SHP77 treated with DMSO at 0.1 percent for 48 hours (cell line): Measurements from ENCODE around the gene NBPF11.
"Not testable (repeated sequence)": the region's sequence is repeated elsewhere in the genome, so short reads cannot be mapped to it uniquely, and the experiment has no call there.

Experiments used
- DNase-seq: peaks from one replicate; lab custom pipeline; 2025; lab: John Stamatoyannopoulos, UW

The NBPF11 gene

GRCh38 chr1:148150945-148151344, 1.1 kb downstream of the NBPF11 start:
- DNase-seq = not testable (repeated sequence)

DNA sequence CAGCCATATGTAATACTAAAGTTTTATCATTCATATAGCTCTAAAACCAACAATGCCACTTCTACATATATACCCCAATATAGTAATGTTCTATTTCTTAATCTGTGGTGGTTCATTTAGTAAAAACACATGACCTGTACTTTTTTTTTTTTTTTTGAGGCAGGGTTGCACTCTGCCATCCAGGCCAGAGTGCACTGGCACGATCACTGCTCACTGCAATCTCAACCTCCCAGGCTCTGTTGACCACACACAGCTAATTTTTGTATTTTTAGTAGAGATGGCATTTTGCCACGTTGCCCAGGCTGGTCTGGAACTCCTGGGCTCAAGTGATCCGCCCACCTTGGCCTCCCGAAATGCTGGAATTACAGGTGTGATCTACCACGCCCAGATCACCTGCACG, 2.1 kb downstream of the NBPF11 start:
- not testable (repeated sequence) for DNase-seq

DNA sequence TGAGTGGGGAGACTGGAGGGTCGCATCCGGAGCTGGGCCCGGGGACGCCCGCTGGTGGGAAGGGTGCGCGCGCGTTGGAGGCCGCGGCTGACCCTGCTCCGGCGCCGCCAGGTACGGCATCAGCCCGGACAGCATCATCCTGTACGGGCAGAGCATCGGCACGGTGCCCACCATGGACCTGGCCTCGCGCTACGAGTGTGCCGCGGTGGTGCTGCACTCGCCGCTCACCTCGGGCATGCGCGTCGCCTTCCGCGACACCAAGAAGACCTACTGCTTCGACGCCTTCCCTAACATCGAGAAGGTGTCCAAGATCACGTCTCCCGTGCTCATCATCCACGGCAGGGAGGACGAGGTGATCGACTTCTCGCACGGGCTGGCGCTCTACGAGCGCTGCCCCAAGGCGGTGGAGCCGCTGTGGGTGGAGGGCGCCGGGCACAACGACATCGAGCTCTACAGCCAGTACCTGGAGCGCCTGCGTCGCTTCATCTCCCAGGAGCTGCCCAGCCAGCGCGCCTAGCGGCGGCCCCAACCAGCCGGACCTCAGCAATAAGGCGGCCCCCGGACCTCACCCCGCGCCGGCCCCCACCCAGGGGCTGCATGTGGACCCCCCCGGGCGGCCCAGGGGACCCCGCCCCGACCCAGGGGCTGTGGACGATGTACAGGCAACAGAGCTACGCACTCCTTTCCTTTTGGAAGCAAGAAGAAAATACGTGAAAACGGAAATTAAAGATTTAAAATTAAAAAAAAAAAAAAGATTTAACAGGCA, 2.8 kb downstream of the NBPF11 start:
- DNase-seq = not testable (repeated sequence)

DNA sequence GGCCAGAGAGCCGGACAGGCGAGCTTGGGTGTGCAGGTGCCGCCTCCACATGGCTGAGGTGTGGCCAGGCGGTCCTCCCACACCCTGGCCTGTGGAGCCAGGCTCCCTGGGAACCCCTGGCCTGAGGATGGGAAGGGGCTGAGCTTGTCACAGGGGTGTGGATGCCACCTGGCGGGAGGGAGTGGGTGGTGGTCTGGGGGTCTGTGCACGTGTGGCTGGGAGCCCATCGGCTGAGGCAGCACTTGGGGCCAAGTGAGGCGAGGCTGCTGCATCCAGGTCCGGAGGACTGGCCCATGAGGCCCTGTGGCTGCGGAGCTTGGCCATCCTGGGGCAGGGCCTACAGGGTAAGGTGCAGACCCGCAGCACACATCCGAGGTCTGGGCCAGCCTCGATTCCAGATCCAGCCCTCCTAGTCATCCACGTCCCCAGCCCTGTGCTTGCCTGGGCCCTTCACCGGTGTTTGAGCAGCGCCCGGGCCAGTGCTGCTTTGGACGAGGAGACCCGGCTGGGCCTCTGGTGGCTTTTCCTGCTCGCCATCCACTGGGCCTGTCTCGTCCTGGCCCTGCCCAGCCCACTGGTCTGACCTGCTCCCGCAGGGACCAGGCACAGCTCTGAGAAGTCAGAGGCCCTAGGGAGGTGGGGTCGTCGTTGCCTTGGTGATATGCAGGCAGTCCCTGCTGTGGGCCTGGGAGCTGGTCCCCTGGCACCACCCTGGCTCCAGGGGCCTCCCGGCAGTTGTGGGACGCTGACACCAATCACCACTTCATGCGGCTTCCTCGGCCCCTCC, 4.8 kb downstream of the NBPF11 start:
- not testable (repeated sequence) for DNase-seq

- DNase-seq = not testable (repeated sequence)
Observed at GRCh38 chr1:148146191-148146997, 5.7 kb downstream of the NBPF11 start.

- DNase-seq = not testable (repeated sequence)
Observed at GRCh38 chr1:148143223-148143622, 8.9 kb downstream of the NBPF11 start.

- not testable (repeated sequence) for DNase-seq
Observed at GRCh38 chr1:148141936-148142335, 10.1 kb downstream of the NBPF11 start.

DNA sequence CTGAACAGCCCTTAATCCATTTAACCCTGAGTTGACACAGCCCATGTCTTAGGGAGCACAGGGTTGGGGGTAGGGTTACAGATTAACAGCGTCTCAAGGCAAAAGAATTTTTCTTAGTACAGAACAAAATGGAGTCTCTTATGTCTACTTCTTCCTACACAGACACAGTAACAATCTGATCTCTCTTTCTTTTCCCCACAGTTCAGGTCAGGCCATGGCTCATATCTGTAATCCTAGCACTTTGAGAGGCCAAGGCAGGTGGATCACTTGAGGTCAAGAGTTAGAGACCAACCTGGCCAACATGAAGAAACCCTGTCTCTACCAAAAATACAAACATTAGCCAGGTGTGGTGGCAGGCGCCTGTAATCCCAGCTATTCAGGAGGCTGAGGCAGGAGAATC, 13.5 kb downstream of the NBPF11 start:
- not testable (repeated sequence) for DNase-seq

GRCh38 chr1:148122341-148122740, 29.7 kb downstream of the NBPF11 start:
- not testable (repeated sequence) for DNase-seq

- not testable (repeated sequence) for DNase-seq
Observed at GRCh38 chr1:148120395-148120794, 31.7 kb downstream of the NBPF11 start.

- not testable (repeated sequence) for DNase-seq
Observed at GRCh38 chr1:148095732-148096131, 56.3 kb downstream of the NBPF11 start.

- peak; percentile 65 for DNase-seq
Observed at GRCh38 chr1:148086196-148086595, 65.9 kb downstream of the NBPF11 start.

- DNase-seq = not testable (repeated sequence)
Observed at GRCh38 chr1:148081205-148081604, 70.9 kb downstream of the NBPF11 start.

GRCh38 chr1:148078632-148079519, 73.2 kb downstream of the NBPF11 start:
- DNase-seq = not testable (repeated sequence)

- DNase-seq = not testable (repeated sequence)
Observed at GRCh38 chr1:148078090-148078489, 74.0 kb downstream of the NBPF11 start.

- not testable (repeated sequence) for DNase-seq
Observed at GRCh38 chr1:148077458-148077857, 74.6 kb downstream of the NBPF11 start.

DNA sequence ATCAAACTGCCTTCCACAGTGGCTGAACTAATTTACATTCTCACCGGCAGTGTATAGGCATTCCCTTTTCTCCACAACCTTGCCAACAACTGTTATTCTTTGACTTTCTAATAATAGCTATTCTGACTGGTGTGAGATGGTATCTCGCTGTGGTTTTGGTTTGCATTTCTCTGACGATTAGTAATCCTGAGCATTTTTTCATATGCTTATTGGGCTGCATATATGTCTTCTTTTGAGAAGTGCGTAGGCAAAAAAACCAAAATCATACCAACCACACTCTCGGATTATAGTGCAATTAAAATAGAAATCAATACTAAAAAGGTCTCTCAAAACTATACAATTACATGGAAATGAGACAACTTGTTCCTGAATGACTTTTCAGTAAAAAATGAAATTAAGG, 78.7 kb downstream of the NBPF11 start:
- not testable (repeated sequence) for DNase-seq

DNA sequence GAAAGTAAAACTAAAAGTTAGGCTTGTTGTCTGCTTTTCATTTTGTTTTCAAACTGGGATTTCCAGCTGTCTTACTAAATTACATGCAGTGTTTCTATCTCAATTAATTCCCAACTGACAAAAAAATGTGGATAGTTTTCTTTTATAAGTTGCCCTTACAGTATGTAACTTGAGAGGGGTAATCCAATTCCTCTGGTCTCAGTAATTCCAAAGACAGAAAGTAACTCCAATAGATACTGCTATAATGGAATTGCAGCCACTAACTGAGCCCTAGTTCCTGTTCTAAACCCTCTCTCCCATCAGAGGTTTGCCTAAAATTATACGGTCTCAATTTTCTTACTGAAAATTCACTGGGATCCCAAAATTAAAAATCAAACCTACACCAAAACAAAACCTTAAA, 83.5 kb downstream of the NBPF11 start:
- not testable (repeated sequence) for DNase-seq

GRCh38 chr1:148068201-148068600, 83.9 kb downstream of the NBPF11 start:
- DNase-seq = not testable (repeated sequence)

DNA sequence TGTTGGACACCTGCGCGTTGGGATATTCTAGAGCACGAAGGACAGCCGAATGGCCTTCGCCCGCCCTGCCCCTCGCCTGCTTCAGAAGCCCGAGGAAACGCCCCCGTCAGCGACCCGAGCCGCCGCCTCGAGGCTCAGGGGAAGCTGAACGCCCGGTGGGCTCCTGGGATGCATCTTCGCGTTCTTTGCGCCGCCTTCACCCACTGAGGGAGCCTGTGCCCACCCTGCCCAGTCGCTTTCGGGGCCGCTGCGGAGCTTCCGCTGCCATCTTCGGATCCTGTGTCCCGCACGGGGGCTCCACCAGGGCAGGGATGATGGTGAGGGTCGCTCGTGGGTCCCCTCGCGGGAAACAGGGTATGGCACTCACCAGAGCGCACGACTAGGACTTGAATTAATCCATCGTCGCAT, 91.8 kb downstream of the NBPF11 start:
- DNase-seq = not testable (repeated sequence)

DNA sequence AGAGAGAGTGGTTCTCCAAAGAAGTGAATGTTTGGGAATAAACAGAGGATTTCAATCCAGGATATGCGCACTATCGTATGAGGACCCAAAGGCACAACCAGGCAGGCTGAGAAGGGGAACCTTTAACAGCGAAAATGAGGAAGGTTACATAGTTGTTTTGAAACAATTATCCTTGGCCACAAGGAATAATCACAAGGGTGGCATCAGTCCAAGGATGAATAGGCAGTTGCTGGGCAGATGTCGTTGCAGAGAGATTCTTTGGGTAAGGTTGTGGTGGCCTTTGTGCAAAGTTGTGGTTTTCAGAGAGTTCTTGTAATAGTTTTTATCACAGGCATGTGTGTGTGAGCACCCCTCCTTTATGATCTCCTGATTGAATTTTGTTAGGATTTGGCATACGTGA, 94.7 kb downstream of the NBPF11 start:
- DNase-seq = not testable (repeated sequence)
